ENCODE measurements around the gene ALG12.

- TF ChIP-seq, protein P1, sequence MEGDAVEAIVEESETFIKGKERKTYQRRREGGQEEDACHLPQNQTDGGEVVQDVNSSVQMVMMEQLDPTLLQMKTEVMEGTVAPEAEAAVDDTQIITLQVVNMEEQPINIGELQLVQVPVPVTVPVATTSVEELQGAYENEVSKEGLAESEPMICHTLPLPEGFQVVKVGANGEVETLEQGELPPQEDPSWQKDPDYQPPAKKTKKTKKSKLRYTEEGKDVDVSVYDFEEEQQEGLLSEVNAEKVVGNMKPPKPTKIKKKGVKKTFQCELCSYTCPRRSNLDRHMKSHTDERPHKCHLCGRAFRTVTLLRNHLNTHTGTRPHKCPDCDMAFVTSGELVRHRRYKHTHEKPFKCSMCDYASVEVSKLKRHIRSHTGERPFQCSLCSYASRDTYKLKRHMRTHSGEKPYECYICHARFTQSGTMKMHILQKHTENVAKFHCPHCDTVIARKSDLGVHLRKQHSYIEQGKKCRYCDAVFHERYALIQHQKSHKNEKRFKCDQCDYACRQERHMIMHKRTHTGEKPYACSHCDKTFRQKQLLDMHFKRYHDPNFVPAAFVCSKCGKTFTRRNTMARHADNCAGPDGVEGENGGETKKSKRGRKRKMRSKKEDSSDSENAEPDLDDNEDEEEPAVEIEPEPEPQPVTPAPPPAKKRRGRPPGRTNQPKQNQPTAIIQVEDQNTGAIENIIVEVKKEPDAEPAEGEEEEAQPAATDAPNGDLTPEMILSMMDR (IDR thresholded peaks at IDR 0.05; ENCODE audit: low read length): no peak
- no peak for TF ChIP-seq EZH2 (IDR thresholded peaks at IDR 0.05; ENCODE audit: borderline replicate concordance, low read length)
Observed at GRCh38 chr22:49954354-49954753, 36.1 kb upstream of the ALG12 start.
